Sigmoid colon (tissue), 3 donors: ENCODE data around the gene CLSTN2.

Experiments
- CTCF ChIP-seq, 4 experiments: fragments of 450-650 bp in 3 of 4; fragments of 200-600 bp in 1 of 4; IDR thresholded peaks; one replicate each; pipeline ENCODE4 v1.5.1; 2016 to 2019; ENCODE audit warnings: antibody characterized with exemption in 4 of 4, mild to moderate bottlenecking in 3 of 4, moderate library complexity in 2 of 4
- POLR2A ChIP-seq, 2 donors: fragments of 450-650 bp; IDR thresholded peaks; one replicate each; pipeline ENCODE4 v1.6.1; 2016; ENCODE audit warnings: antibody characterized with exemption in 2 of 2, mild to moderate bottlenecking in 2 of 2, moderate library complexity in 2 of 2

DNA sequence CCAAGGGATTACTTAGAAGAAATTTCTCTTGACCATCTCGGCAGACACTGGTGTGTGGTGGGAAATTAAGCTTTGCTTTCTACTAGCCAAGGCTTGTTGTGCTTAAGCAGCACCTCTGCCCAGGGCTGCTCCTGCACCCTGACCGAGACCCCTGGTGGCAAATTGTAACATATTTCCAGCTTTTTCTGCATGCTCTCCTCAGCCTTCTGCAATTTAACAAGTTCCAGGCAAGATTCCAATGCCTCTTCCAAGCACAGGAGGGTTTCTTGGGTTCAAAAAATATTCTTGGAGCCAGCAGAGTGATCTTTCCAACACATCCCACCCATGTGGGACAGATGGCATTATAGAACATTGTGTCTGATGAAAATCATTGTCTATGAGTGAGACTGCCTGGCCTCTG lies 210.5 kb downstream of the CLSTN2 start:
- TF ChIP-seq CTCF (IDR thresholded peaks at IDR 0.05): no peak
- no peak for TF ChIP-seq POLR2A (IDR thresholded peaks at IDR 0.05)
